Nephron progenitor cell (in vitro differentiated cells): ENCODE data around the gene TMEM271.

ENCODE experiments used
- DNase-seq: peaks from one replicate; pipeline ENCODE4 v3.0.0; 2021
- H3K27ac Mint-ChIP-seq: 2 replicates; pipeline ENCODE4 v1.8.0; 2021; ENCODE audit warnings: mild to moderate bottlenecking, moderate library complexity, mixed read lengths
- H3K27me3 Mint-ChIP-seq: 2 replicates; pipeline ENCODE4 v1.8.0; 2021; ENCODE audit warnings: mild to moderate bottlenecking, low read depth, mixed read lengths; ENCODE audit not compliant: poor library complexity
- H3K36me3 Mint-ChIP-seq: 2 replicates; pipeline ENCODE4 v1.8.0; 2021; ENCODE audit warnings: low read depth, mixed read lengths
- H3K4me1 Mint-ChIP-seq: 2 replicates; pipeline ENCODE4 v1.8.0; 2021; ENCODE audit warnings: mixed read lengths
- H3K4me3 Mint-ChIP-seq: 2 replicates; pipeline ENCODE4 v1.8.0; 2021; ENCODE audit warnings: mild to moderate bottlenecking, moderate library complexity, mixed read lengths
- H3K9me3 Mint-ChIP-seq: 2 replicates; pipeline ENCODE4 v1.8.0; 2021; ENCODE audit warnings: mild to moderate bottlenecking, moderate library complexity, mixed read lengths
- TF ChIP-seq, protein P1 (sequence below): fragments of 200-600 bp; sonication (generic); IDR thresholded peaks from 2 replicates; pipeline ENCODE4 v1.5.0; 2021; ENCODE audit warnings: antibody characterized with exemption

The TMEM271 gene

DNA sequence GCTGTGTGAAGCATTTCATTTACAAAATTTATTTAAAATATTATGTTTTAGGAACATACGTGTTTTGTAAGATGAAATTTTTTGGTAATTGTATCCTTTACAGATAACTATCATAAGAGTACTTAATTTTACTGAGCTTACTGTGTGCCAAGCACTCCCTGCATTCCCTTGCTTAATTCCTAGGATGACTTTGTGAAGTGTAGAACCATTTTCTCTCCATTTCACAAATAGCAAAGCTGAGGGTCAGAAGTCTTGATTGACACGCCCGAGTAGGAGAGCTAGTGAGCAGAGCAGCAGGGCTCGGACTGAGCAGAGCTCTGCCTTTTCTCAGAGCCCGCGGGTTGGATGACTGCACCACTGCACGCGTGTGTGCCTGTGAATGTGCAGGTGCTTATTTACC, 46.5 kb downstream of the TMEM271 start:
- H3K9me3 Mint-ChIP-seq = no peaks in the 10 kb centered on the region
- peaks cover 55% of the 10 kb centered on the region for H3K36me3 Mint-ChIP-seq
- TF ChIP-seq, protein P1, sequence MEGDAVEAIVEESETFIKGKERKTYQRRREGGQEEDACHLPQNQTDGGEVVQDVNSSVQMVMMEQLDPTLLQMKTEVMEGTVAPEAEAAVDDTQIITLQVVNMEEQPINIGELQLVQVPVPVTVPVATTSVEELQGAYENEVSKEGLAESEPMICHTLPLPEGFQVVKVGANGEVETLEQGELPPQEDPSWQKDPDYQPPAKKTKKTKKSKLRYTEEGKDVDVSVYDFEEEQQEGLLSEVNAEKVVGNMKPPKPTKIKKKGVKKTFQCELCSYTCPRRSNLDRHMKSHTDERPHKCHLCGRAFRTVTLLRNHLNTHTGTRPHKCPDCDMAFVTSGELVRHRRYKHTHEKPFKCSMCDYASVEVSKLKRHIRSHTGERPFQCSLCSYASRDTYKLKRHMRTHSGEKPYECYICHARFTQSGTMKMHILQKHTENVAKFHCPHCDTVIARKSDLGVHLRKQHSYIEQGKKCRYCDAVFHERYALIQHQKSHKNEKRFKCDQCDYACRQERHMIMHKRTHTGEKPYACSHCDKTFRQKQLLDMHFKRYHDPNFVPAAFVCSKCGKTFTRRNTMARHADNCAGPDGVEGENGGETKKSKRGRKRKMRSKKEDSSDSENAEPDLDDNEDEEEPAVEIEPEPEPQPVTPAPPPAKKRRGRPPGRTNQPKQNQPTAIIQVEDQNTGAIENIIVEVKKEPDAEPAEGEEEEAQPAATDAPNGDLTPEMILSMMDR = no peak
- no peak overlapping the region for H3K27ac Mint-ChIP-seq
- H3K27me3 Mint-ChIP-seq = no peaks in the 10 kb centered on the region
- H3K4me3 Mint-ChIP-seq = no peak overlapping the region
- H3K4me1 Mint-ChIP-seq = peaks cover 12% of the 10 kb centered on the region
- no peak for DNase-seq

DNA sequence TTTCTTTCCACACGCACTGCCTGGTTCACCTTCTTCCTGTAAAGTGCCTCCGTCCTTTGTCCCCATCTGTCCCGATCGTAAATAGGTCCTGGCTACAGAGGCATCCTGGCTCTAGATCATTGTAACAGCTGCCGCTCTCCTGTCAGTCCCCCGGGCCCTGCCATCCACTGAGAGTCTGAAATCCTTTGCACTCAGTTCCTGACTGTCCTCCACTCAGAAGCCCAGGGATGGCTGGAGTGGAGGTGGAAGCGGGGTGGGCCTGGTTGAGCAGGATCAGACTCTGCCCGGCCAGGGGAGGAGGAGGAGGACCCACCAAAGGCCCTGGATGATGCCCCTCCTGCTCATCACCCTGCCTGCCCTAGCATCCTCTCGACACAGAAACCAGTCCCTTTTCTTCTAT, 47.3 kb downstream of the TMEM271 start:
- Mint-ChIP-seq H3K27ac (no peak overlapping the region), H3K27me3 (no peaks in the 10 kb centered on the region), H3K4me3 (no peak overlapping the region), H3K9me3 (no peaks in the 10 kb centered on the region), H3K4me1 (peaks cover 12% of the 10 kb centered on the region), H3K36me3 (peaks cover 60% of the 10 kb centered on the region)
- DNase-seq = no peak
- TF ChIP-seq, protein P1 = no peak

DNA sequence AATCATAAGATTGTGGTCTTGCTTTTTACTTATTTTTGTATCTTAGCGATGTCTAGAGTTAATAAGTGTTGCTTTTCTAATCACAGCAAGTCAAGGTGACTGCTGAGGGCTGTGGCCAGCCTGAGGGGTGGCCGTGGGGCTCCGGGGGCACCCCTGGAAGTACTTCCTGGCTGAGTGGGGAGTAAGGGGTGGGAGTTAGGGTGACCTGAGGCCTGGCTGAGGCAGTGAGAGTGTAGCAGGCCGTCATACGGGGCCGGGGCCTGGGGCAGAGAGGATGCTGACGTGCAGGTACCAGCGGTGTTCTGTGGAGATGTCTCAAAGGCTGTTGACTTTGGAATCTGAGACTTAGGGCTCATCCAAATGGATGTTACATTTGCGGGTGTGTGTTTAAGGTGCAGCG, 47.8 kb downstream of the TMEM271 start:
- Mint-ChIP-seq H3K4me1 (peaks cover 12% of the 10 kb centered on the region), H3K27me3 (no peaks in the 10 kb centered on the region), H3K36me3 (peaks cover 61% of the 10 kb centered on the region), H3K27ac (peak overlapping the region; percentile 23), H3K9me3 (no peaks in the 10 kb centered on the region), H3K4me3 (no peak overlapping the region)
- TF ChIP-seq, protein P1 = no peak
- no peak for DNase-seq

DNA sequence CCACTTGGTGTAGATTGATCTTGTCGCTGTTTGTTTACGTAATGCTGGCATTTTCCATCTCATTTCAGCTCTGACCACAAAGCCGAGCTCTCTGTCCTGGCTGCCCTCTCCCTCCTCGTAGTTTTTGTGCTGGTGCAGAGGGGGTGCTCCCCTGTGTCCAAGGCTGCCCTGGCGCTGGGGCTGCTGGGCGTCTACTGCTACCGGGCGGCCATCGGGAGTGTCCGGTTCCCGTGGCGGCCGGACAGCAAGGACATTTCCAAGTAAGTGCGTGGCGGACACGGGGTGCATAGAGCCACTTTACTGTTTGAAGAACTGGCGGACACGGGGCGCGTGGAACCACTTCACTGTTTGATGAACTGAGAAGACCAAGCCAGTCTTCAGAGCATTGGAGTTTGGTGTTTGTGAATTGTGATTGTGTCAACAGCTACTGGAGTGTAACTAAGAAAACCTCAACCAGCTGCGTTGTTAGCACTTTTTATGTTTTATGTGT, 49.1 kb downstream of the TMEM271 start:
- TF ChIP-seq, protein P1 = no peak
- peaks cover 12% of the 10 kb centered on the region for H3K4me1 Mint-ChIP-seq
- H3K9me3 Mint-ChIP-seq = no peaks in the 10 kb centered on the region
- no peak overlapping the region for H3K4me3 Mint-ChIP-seq
- H3K36me3 Mint-ChIP-seq = peaks cover 61% of the 10 kb centered on the region
- DNase-seq = no peak
- no peaks in the 10 kb centered on the region for H3K27me3 Mint-ChIP-seq
- peak overlapping the region; percentile 79 for H3K27ac Mint-ChIP-seq

DNA sequence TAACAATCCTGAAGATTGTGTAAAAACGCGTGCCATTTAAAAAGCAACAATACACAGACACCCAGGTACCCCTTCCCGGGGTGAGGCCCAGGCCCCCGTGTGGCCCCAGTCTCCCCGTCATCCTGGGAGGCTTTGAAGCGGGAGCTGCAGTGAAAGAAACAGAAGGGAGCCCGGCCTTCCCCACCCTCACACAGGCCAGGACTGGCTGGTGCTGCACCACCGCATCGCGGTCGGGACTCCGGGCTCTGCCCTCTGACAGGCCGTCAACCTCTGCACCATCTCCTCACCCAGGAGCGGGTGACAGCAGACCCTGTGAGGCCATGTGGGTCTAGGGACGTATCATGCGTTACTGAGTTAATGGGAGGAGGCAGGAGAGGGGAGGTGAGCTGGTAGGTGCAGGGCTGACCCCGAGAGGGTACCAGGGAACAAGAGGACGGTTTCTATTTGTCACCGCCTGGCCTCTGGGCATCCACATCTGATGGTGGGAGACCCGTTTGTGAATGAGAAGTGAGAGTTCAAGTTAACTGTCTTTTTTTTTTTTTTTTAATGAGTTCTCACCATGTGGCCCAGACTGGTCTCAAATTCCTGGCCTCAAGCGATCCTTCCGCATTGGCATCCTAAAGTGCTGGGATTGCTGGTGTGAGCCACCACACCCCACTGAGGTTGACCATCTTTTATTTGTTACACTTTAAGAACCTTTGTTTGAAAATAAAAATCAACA, 49.7 kb downstream of the TMEM271 start:
- Mint-ChIP-seq H3K9me3 (no peaks in the 10 kb centered on the region), H3K27me3 (no peaks in the 10 kb centered on the region), H3K27ac (peak overlapping the region; percentile 79), H3K36me3 (peaks cover 60% of the 10 kb centered on the region), H3K4me1 (peaks cover 12% of the 10 kb centered on the region), H3K4me3 (no peak overlapping the region)
- DNase-seq = no peak
- TF ChIP-seq, protein P1 = no peak

DNA sequence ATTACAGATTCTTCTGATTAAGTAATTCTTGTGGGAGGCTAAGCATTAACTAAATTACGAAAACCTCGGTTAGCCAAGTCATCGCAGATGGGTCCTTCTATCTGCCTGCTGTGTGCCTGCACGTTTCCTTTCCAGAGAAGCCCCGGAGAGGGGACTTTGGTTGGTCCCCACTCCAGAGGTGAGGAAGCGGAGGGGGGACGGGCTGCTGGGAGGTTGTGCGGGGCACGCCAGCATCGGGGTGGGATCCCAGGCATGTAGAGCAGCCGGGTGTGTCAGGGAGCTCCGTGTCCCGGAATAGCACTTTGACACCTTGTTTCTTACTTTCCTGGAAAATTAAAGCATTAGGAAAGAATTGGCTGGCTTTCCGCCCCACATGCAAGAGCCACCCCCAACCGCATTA, 50.4 kb downstream of the TMEM271 start:
- Mint-ChIP-seq H3K36me3 (peaks cover 58% of the 10 kb centered on the region), H3K4me1 (peaks cover 12% of the 10 kb centered on the region), H3K4me3 (no peak overlapping the region), H3K27me3 (no peaks in the 10 kb centered on the region), H3K9me3 (no peaks in the 10 kb centered on the region), H3K27ac (peak overlapping the region; percentile 81)
- TF ChIP-seq, protein P1 = no peak
- no peak for DNase-seq
